ENCODE measurements around the gene TRIM44. TPM values are rescaled to one million over a fixed set of nuclear protein-coding genes. Genes with fewer than 3 reads are reported as not detected.

The TRIM44 gene
- total RNA-seq, 1 donor from 2014 or later: 68.7 TPM

DNA sequence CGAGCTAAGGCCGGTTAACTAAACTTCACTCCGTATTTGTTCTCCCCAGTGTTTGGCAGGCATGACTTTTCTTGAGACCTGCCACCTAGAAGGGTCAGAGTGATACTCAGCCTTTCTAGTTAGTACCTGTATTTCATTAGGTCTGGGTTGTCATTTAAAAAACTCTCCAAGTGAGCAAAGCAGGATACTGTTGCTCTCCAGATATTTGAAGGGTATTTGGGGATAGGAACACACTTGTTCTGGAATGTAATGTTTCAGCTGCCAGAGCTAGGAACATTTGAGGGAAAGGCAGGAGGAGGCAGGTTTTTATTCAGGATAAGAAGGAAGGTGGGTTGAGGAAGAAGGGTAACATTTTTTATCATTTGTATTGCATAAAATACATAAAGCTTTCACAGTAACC, 140.1 kb downstream of the TRIM44 start:
- TF ChIP-seq, protein P1, sequence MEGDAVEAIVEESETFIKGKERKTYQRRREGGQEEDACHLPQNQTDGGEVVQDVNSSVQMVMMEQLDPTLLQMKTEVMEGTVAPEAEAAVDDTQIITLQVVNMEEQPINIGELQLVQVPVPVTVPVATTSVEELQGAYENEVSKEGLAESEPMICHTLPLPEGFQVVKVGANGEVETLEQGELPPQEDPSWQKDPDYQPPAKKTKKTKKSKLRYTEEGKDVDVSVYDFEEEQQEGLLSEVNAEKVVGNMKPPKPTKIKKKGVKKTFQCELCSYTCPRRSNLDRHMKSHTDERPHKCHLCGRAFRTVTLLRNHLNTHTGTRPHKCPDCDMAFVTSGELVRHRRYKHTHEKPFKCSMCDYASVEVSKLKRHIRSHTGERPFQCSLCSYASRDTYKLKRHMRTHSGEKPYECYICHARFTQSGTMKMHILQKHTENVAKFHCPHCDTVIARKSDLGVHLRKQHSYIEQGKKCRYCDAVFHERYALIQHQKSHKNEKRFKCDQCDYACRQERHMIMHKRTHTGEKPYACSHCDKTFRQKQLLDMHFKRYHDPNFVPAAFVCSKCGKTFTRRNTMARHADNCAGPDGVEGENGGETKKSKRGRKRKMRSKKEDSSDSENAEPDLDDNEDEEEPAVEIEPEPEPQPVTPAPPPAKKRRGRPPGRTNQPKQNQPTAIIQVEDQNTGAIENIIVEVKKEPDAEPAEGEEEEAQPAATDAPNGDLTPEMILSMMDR (IDR thresholded peaks at IDR 0.05): no peak
- H3K36me3 Mint-ChIP-seq (ENCODE audit: low read depth): peaks cover 6% of the 10 kb centered on the region
- H3K4me3 Mint-ChIP-seq (ENCODE audit: unreplicated experiment): no peak overlapping the region
- H3K27ac Mint-ChIP-seq (ENCODE audit: unreplicated experiment): no peak overlapping the region
- H3K27me3 Mint-ChIP-seq (ENCODE audit: low read depth): no peaks in the 10 kb centered on the region
- no peak for DNase-seq (ENCODE audit: low spot score)
- H3K9me3 Mint-ChIP-seq (ENCODE audit: low read depth): no peaks in the 10 kb centered on the region
- H3K4me1 Mint-ChIP-seq (ENCODE audit: low read depth): peaks cover 18% of the 10 kb centered on the region

DNA sequence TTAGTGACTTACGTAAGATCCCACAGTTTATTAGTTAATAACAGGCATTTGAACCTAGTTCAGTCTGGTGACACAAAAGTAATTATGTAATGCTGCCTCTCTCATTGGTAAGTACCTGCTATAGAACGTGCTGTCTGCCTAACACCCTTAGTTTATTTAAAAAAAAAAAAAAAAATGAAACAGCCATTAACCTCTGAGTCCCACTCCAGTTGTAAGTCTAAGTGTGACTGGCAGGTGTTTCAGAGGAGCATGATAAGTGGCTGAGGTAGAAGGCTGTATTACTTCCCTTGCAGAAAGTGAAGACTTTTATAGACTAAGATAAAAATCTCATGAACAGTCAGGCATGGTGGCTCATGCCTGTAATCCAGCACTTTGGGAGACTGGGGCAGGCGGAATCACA, 140.5 kb downstream of the TRIM44 start:
- Mint-ChIP-seq H3K4me1 (ENCODE audit: low read depth) (peaks cover 14% of the 10 kb centered on the region), H3K36me3 (ENCODE audit: low read depth) (peaks cover 6% of the 10 kb centered on the region), H3K27me3 (ENCODE audit: low read depth) (no peaks in the 10 kb centered on the region), H3K27ac (ENCODE audit: unreplicated experiment) (no peak overlapping the region), H3K4me3 (ENCODE audit: unreplicated experiment) (no peak overlapping the region), H3K9me3 (ENCODE audit: low read depth) (no peaks in the 10 kb centered on the region)
- TF ChIP-seq, protein P1 (IDR thresholded peaks at IDR 0.05): no peak
- no peak for DNase-seq (ENCODE audit: low spot score)

DNA sequence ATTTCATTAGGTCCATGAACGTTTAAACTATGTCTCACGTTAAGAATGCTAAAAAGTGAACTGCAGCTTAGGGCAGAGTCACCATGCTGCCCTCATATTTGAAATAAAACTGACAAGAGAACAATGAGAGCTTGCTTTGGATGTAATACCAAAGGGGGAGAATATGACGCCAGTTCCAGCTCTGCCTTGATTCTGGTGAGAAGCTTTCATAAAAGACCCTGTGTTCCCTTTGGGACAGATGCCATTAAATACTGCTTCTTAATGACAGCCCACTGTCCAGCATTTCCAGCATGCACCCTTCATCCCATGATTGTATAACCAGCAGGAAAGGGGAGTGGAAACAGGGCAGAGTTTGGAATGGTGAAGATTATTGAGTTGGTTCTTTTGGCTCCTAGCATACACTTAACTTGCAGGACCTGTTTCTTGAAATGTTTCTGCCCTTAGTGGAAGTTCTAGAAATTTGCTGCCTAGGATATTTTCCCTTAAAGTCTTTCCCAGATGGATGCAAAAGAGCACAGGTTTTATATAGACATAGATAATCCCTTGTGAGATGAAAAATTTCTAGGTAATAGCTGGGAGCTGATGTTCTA, 142.0 kb downstream of the TRIM44 start:
- Mint-ChIP-seq H3K9me3 (ENCODE audit: low read depth) (no peaks in the 10 kb centered on the region), H3K4me3 (ENCODE audit: unreplicated experiment) (no peak overlapping the region), H3K27ac (ENCODE audit: unreplicated experiment) (no peak overlapping the region), H3K36me3 (ENCODE audit: low read depth) (peaks cover 6% of the 10 kb centered on the region), H3K4me1 (ENCODE audit: low read depth) (no peaks in the 10 kb centered on the region), H3K27me3 (ENCODE audit: low read depth) (no peaks in the 10 kb centered on the region)
- TF ChIP-seq, protein P1 (IDR thresholded peaks at IDR 0.05): no peak
- no peak for DNase-seq (ENCODE audit: low spot score)

DNA sequence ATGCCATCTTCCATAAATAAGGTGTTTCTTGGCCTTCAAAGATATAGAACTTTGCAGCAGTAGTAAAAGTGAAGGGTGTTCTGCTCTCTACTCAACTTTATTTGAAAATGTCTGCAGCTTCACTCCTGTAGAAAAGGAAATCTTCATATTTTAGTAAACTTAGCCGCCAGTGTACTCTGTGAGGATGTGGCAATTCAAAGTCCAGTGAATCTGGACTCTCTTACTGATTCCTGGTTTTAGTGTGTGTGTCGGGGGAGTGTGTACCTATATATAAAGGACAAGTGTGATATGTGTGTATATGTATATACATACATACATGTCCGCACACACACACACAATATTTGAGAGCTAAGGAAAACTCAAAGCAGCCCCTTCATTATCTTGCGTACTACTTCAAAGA, 147.0 kb downstream of the TRIM44 start:
- DNase-seq (ENCODE audit: low spot score): no peak
- TF ChIP-seq, protein P1 (IDR thresholded peaks at IDR 0.05): no peak
- Mint-ChIP-seq H3K4me1 (ENCODE audit: low read depth) (no peaks in the 10 kb centered on the region), H3K27ac (ENCODE audit: unreplicated experiment) (no peak overlapping the region), H3K9me3 (ENCODE audit: low read depth) (no peaks in the 10 kb centered on the region), H3K4me3 (ENCODE audit: unreplicated experiment) (no peak overlapping the region), H3K36me3 (ENCODE audit: low read depth) (peaks cover 11% of the 10 kb centered on the region), H3K27me3 (ENCODE audit: low read depth) (no peaks in the 10 kb centered on the region)

DNA sequence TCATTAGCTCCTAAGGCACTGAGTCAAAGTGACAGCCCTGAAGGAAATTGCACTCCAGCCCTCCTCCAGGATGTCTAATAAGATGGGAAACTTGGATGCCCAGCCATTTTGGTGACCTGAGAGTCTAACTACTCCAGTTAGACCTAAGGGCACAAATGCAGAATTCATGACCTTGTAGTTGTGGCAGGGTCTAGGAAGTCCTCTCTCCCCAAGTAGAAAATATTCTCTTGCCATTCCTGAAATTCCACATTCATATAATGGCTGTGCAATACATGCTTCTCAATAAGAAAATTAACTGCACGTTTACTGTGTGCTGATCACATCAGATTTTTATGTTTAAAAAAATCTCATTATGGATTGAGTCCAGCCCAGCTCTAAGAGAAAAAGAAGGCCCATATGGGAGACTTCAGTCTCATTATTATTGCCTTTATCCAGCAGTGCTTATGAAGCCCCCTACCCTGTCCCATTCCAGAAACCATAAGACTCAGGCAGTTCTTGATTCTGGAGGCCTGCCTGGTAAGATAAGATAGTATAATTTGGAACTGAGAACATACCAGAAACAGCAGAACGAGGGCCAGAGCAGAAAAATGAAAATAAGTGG, 147.6 kb downstream of the TRIM44 start:
- no peak overlapping the region for H3K4me3 Mint-ChIP-seq (ENCODE audit: unreplicated experiment)
- no peak overlapping the region for H3K27ac Mint-ChIP-seq (ENCODE audit: unreplicated experiment)
- TF ChIP-seq, protein P1 (IDR thresholded peaks at IDR 0.05): no peak
- no peaks in the 10 kb centered on the region for H3K9me3 Mint-ChIP-seq (ENCODE audit: low read depth)
- H3K36me3 Mint-ChIP-seq (ENCODE audit: low read depth): peaks cover 11% of the 10 kb centered on the region
- DNase-seq (ENCODE audit: low spot score): no peak
- H3K27me3 Mint-ChIP-seq (ENCODE audit: low read depth): no peaks in the 10 kb centered on the region
- no peaks in the 10 kb centered on the region for H3K4me1 Mint-ChIP-seq (ENCODE audit: low read depth)
